Stimulated activated CD4-positive, alpha-beta T cell treated with anti-CD3 and anti-CD28 coated beads, Interleukin-12 subunit alpha, Interleukin-12 subunit beta, amount 100 ng/mL, for 24 hours (primary cell): Measurements from ENCODE around the gene DNM1.

ENCODE experiments used
- DNase-seq, 2 experiments: peaks; one replicate each; pipeline ENCODE4 v3.0.0-alpha.2; 2020; ENCODE audit warnings: low read depth in 2 of 2

The DNM1 gene

DNA sequence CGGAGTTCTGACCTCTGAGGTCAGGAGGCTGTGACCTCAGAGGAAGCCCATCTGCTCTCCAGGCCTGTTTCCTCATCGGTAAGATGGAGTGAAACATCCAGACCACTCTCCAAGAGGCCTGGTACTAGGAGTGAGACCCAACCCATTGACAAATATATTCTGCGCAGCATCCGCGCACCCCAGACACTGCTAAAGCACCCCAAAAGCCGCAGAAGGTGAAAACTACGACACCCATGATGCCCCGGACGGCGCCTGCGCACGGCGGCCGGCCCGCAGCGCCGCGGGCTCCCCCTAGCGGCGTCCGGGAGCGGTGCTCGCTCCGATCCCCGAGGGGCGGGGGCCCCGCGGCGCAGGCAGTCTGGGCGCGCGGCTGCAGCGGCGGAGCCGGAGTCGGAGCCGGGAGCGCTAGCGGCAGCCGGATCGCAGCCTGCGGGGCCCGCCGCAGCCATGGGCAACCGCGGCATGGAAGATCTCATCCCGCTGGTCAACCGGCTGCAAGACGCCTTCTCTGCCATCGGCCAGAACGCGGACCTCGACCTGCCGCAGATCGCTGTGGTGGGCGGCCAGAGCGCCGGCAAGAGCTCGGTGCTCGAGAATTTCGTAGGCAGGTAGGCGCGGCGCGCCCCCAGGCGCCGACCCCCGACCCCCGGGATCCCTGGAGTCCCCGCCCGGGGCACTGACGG is at the start of gene DNM1:
DNM1 (plus strand) TSS at position 356 of the 683 bp plus-strand sequence; CDS start at position 448, 92 bp downstream.
- DNase-seq: peak; percentile 36 to 45

DNA sequence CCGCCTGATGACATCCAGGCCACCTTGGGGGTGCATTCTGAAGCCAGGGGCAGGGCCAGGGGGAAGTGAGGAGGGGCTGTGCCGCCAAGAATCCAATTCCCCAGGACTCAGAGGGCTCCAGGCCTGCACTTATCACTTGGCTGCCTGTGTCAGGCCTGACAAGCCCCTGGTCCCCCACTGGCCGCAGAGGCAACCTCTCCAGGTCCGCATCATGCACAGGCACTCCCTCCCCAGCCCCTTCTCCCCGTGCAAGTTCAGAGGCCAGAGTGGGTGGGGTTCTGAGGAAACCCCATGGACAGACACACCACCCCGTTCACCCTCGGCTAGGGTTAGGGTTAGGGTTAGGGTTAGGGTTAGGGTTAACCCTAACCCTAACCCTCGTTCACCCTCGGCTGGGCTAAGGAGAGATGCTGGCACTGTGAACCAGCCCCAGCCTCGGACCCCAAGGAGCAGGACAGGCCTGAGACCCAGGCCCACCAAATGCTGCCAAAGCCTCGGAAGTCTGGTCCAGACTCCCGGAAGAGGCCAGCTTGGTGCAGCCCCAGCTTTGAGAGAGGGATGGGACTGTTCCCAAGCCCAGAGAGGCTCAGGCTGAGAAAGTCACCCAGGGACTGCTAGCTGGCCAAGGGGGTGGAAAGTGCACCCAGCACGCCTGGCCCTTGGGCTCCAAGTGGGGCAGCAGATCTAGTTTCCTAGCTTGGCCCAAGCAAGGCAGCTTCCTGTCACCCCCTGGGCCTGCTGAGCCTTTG is 49.1 kb upstream of the DNM1 start:
- no peak for DNase-seq

DNA sequence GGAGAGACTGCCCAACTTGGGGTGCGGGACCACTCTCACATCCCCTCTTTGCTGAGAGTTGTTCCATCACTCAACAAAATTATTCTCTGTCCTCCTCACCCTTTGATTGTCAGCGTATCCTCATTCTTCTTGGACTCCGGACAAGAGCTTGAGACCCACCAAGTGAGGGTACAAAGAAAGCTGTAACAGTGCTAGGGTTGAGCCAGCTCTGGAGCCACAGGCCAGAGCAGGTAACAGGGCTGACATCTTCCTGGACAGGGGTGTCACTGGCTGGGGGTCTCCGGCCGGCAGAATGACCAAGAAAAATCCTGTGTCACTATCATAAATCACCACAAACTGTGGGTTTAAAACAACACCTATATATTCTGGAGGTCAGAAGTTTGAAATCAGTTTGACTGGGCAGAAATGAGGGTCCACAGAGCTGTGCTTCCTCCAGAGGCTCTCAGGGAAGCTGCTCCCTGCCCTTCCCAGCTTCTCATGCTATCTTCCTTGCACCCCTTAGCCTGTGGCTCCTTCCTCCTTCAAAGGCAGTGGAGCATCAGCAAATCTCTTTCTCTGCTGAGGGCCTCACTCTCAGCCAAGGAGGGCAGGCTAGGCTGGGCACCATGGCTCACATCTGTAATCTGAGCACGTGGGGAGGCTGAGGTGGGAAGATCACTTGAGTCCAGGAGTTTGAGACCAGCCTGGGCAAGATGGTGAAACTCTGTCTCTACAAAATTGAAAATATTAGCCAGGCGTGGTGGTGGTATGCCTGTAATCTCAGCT is 47.3 kb upstream of the DNM1 start:
- no peak for DNase-seq

DNA sequence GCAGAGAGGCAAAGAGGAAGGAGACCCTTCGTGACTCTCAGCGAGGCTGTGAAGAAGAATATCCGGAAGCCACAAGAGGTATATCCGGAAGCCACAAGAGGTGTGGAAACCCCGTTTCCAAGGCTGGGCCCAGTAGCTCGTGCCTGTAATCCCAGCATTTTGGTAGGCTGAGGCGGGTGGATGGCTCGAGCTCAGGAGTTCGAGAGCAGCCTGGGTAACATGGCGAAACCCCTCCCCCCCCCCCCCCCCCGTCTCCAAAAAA is 43.7 kb upstream of the DNM1 start:
- peak in 1 of 2 experiments; percentile 12 for DNase-seq

DNA sequence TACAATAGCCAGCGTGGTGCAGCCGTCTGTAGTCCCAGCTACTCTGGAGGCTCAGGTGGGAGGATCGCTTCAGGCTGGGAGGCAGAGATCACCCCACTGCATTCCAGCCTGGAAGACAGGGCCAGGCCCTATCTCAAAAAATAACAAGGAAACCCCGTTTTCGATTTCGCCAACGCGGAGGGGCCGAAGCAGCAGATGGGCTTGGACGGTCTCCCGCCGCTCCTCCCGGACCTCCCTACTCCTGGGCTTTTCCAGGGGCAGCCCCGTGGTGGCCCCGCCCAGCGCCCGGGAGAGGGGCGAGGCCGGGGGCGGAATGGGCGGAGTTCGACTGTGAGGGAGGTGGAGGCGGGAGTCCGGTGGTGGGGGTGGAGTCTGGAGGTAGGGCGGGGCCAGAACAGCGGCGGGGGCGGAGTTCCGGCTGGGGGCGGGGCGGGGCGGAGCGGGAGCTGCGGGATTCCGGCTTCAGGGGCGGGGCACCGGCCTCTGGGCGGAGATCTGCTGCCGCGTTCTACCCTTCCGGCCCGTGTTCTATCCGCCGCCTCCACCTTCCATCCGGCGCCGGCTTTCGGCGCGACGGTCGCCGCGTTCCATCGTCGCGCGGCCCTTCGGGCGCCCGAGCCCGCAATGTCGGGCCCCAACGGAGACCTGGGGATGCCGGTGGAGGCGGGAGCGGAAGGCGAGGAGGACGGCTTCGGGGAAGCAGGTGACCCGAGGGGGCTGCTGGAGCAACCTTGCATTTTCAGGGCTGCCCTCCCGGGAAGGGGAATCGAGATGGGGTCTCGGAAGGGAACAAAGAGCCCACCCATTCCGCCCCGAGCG is 43.2 kb upstream of the DNM1 start, which contains the start of gene BBLN:
BBLN (plus strand) TSS at position 482 of the 819 bp plus-strand sequence; CDS start at position 625, 143 bp downstream.
- DNase-seq: peak; percentile 87 to 93

DNA sequence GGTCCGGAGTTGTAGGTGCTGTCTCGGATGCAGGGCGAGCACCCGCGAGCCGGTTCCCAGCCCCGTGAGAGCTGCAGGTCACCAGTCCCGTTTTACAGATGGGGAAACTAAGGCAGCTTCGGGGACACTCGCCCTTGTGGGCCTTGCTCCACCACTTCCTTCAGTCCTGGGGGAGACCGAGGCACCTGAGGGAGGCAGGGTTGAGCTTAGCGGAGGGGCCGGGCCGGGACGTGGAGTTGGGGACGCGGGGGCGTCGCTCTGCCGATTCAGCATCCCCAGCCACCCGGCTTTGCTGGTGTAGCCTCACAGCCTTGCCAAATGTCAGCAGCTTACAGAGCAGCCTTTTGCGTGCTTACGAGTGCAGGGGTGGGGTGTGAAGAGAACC is 42.6 kb upstream of the DNM1 start:
- peak; percentile 18 to 51 for DNase-seq

DNA sequence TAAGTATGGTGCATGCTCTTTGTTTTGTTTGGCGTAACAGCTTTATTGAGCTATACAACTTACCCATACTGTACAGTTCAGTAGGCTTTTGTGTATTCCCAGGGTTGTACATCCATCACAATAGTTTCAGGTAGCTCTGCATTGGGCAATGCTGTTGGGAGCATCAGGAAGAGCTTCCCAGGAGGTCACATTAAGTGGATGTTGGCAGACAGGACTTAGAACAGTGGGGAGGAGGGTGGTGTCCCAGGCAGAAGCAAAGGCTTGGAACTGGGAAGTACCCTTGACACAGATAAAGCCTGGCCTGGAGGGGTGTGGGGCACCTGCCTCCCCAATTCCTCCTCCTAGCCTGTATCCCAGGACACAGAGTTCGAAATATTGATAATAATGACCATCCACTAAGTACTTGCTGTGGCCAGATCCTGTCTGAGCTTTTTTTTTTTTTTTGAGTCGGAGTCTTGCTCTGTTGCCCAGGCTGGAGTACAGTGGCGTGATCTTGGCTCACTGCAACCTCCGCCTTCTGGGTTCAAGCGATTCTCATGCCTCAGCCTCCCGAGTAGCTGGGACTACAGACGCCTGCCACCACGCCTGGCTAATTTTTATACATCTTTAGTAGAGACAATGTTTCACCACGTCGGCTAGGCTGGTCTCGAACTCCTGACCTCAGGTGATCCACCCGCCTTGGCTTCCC is 41.8 kb upstream of the DNM1 start:
- DNase-seq: no peak

DNA sequence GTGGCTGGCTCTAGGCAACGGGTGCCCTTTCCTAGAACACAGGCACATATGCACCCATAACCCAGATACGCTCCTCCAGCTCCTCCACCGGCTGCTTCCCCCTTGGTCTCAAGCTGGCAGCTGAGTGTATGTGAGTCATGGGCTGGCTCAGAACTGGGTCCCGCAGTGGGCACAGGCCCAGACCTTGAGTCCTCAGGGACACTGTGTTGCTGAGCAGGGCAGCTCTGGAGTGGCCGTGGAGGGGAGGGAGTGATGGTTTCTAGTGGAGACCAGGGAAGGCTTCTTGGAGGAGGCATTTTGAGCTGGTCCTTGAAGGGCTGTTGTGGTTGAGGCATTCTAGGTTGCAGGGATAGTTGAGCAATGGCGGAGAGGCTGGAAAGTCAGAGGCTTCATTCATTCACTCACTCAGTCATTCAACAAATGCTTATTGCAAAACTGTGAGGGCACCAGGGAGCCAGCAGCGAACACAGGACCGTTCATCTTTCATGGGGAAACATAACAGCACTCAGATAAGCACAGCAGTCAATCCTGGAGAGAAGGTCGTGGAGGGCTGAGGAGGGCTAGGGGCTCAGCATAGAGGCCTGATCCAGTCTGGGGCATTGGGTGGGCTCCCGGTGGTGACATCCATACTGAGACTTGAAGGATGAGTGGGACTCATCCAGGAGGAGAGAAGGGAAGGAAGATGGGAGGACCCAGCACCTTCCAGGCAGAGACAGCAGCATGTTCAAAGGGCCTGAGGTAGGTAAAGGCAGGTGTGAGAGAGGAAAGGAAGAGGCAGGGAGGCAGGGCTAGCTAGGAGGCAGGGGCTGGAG is 40.8 kb upstream of the DNM1 start:
- no peak for DNase-seq

DNA sequence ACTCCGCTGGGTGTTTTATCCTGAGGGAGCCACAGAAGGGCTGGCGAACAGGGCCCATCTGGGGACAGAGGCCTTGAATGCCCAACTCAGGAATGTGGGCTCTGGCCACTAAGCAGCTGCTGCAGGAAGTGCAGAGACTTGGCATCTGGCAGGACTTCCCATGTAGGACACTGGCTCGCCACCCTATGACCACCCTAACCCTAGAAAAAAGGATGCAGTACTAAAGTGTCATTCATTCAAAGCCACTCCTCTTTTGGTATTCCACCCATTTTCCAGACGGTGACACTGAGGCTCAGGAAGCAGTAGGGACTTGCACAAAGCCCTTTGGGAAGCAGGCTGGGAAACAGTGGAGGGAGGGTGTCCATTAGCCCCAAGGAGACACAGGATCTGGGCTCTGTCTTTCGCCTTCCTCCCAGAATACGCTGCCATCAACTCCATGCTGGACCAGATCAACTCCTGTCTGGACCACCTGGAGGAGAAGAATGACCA is 40.1 kb upstream of the DNM1 start:
- no peak for DNase-seq

DNA sequence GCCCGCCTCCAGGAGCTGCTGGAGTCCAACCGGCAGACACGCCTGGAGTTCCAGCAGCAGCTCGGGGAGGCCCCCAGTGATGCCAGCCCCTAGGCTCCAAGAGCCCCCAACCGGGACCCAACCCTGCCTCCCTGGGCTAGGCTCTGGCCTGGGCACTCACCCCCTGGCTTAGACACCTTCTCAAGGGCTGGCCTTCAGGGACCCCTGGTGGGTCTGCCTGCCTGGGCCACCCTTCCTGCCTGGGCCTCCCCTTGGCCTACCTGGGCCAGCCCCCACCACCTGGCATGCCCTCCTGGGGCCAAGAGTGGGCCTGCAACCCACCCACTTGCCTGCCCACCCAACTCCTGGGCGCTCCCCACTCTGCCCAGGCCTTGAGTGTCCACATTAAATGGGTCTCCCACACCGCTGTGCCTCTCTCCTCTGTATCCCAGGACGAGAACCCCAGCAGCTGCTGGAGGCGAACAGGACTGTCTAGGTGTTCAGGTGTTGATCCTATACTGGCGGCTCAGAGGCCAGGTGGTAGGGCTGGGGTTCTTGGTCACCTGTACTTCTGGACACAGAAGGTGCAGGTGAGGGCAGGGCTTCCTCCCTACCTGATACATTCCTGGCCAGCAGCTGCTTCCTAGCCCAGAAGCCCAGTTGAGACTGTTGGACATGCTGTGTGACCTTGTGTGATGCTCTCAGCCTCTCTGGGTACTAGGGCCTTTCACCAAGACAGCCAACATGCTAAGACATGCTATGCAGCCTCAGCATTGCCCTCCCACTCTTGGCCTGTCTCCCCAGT is 39.5 kb upstream of the DNM1 start:
- DNase-seq: no peak

DNA sequence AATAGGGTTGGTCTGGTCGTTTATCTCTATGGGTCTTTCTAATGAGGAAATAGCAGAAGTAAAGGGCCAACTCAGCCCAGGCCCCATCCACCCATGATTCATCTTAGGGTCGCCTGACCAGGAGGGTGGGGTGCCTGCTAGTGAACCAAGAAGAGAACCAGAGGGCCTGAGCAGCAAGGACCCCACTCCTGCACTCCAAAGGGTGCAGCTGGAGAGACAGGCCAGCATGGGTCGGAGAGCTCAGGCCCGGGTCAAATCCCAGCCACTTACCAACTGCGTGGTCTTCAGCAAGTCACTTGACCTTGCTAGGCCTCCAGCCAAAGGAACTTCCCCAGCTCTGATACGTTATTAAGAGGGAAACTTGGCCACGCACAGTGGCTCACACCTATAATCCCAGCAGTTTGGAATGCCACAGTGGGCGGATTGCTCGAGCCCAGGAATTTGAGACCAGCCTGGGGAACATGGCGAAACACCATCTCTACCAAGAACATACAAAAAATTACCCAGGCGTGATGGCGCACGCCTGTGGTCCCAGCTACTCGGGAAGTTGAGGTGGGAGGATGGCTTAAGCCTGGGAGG is 38.8 kb upstream of the DNM1 start:
- DNase-seq: no peak

DNA sequence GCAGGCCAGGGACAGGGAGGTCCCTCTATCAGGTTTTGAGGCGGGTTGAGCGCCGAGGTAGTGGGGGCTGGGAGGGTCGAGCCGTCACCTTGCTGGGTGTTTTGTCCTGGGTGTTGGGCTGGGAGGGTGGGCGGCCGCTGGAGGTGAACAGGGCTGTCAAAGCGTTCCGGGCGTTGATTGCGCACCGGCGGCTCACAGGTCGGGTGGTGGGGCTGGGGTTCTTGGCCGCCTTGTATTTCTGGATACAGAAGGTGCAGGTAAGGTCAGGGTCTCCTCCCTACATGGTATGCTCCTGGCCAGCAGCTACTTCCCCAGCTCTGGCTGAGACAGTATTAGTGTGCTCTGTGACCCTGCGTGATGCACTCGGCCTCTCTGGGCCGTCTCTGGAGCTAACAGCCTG is 37.0 kb upstream of the DNM1 start:
- no peak for DNase-seq

DNA sequence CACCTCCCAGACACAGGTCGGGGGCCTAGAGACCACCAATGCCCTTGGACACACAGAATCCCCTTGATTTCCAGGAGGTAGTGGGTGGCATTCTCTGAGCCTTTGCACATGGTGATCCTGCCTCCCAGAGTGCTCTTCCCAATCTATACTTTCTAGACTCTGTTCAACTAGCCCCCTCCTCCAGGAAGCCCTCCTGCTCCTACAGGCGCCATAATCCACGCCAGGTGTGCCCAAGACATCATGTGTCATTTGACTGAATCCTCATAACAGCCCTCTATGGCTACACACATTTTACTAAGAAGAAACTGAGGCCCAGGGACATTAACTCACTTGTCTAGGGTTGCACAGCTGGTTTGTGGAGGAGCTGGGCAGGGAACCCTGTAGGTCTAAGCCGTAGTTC is 36.0 kb upstream of the DNM1 start:
- DNase-seq: no peak

DNA sequence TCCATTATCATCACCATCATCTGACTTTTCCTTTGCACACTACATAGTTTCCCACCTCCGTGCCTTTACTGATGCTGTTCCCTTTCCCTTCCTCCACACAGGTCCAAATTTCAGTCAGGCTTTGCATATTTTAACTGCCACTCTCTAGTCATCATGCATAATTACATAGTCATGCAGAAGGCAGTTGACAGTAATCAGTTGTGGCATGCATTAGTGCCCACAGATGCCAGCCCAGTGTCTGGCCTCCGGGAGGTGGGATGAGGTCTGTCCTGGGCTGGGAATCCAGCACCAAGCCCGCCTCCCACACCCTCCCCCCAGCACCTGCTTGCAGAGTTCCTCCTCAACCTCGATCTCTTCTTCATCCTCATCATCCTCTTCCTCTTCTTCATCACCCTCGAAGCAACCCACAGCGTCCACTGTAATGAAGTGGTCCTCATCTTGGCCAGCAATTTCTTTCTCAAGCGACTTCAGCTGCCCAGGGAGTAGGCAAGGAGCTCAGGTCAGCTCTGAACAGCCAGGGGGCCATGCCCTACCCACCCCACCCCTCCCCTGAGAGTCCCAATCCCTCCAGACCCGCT is 34.4 kb upstream of the DNM1 start:
- DNase-seq: no peak

DNA sequence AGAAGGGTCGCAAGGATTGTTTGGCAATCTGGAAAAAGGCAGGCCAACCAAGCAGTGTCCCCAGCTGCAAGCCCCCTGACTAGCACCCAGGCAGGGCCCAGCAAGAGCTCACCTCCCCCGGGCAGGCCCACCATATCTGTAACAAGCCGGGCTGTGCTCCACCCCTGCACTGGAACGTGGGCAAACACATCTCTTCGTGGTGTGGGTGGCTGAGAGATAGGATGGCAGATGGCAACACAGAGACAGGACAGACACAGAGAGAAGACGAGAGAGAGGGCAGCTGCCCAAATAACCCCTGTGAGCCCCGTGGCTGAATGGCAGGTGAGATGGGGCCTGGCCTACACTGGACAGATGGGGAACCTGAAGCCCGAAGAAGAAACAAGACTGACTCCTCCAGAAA is 33.7 kb upstream of the DNM1 start:
- no peak for DNase-seq

DNA sequence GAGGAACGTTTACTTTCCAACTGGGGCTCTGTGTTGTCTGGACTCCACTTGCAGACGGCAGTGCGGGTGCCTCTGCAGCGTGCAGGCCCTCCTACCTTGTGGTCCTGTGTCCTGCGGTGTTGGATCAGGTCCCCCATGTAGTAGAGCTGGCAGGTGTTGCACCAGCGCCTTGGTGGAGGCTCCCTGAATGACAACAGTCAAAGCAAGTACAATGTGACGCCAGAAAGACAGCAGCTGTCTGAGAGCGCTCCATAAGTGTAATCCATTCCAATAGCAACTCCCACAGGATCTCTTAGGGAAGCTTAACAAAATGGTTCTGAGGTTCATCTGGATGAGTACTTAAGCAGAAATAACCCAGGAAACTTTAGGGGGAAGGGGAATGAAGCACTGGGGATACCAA is 33.3 kb upstream of the DNM1 start:
- no peak for DNase-seq

DNA sequence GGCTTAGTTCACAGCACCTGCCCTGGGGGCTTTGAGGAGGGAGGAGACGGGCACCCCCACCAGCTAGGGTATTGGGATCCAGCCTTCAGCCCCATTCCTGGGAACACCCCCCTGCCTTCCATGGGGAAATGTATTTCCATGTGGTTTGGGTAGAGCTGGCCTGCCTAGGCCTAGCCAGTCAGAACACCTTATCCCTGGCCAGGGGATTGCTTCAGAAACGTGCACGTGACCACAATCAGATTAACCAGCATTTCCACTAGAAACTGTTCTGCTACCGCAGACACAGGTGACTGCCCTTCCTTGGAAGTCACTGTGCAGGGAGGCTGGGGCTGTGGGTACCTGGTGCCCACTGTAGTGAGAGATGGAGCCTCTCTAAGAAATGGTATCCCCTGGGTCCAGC is 29.1 kb upstream of the DNM1 start:
- DNase-seq: no peak

DNA sequence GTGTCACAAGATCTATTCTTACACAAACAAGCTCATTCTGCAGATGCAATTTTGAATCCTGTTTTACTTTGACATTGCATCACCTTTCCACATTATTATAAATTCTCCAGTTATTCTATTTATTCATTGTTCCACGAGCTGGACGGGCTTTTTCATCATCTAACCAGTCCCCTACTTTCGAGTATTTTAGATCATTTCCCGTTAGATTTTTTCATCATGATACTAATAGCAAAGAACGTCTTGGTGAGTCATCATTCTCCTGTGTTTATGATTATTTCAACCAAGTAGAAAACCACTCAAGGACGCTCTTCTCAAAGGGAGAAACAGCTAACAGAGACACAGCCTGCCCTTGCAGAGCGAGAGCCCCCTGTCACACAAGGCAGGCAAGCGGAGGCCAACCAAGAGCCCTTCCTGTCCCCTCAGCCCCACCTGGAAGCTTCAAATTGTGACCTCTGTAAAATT is 28.0 kb upstream of the DNM1 start:
- DNase-seq: no peak

DNA sequence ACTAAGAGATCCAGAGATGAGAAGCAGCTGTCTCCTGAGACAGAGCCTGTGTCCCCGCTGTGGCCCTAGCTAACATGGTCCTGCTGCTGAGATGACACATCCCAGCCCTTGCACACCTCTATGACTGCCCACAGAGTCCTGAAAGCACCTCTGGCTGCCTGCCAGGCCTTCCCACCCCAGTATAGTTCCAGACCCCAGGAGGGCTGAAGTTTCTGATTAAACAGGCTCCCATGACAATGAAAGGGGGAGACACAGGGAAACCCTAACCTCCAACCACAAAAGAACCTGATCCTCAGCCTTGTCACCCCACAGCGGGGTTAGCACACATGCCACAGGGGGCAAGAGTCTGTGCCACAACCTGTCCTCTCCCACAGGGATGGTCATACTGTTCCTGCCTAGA is 27.5 kb upstream of the DNM1 start:
- no peak for DNase-seq
